ENCODE measurements around the gene CACNA1I. TPM values are rescaled to one million over a fixed set of nuclear protein-coding genes. Genes with fewer than 3 reads are reported as not detected.

CACNA1I gene
- total and polyA plus RNA-seq, 2 of the 8 experiments (the other 6 are each of a cell fraction or from before 2014, with no cell fraction given), result 0.77 to 1.2 TPM

DNA sequence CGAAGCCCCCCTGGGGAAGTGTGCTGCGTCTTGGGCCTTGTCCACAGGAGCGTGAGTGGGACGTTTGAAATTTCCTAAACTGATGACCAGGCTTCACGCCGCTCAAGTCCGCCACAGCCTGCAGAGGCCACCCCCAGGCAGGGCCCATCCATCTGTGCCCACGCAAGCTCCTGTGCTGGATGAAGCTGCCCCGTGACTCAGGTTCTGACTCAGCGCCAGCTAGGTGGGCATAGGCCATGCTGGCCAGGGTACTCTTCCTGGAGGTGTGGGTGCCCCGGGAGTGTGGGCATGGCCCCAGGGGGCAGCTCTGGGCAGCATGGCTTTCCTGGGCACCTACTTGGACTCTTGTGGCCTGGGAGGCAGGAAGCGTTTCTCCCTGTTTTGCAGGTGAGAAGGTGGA is 134.8 kb downstream of the CACNA1I start:
- peaks cover 0 to 2% (median 0%) of the 10 kb centered on the region in 4 experiments; a peak in 2 of 8 replicates for H3K36me3 ChIP-seq (ENCODE audit: control insufficient read depth in 2 of 4, insufficient read depth in 4 of 4, low read length in 3 of 4)
- no peak overlapping the region for H2BK120ac ChIP-seq (replicated peaks; ENCODE audit: low read depth, low read length)
- no peak for FAIRE-seq
- no peak for TF ChIP-seq HDAC6 (IDR thresholded peaks at IDR 0.05; ENCODE audit: low read depth, low read length)
- no peak for TF ChIP-seq ZNF274 (IDR thresholded peaks at IDR 0.05; ENCODE audit: borderline replicate concordance, extremely low read depth, low read length)
- no peak for TF ChIP-seq CBX5 (IDR thresholded peaks at IDR 0.05; ENCODE audit: low read depth, low read length)
- TF ChIP-seq, protein P1, sequence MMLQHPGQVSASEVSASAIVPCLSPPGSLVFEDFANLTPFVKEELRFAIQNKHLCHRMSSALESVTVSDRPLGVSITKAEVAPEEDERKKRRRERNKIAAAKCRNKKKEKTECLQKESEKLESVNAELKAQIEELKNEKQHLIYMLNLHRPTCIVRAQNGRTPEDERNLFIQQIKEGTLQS (IDR thresholded peaks at IDR 0.05; ENCODE audit: insufficient read depth, low read depth, low read length), result no peak
- TF ChIP-seq SIN3A (conservative IDR thresholded peaks at IDR 0.05 in 1 of 2, IDR thresholded peaks at IDR 0.05 in 1 of 2; ENCODE audit: low read depth in 1 of 2, low read length in 2 of 2), result no peak
- TF ChIP-seq CBX8 (IDR thresholded peaks at IDR 0.05; ENCODE audit: borderline replicate concordance, low read depth, low read length), result no peak
- no peak for TF ChIP-seq JUND (IDR thresholded peaks at IDR 0.05; ENCODE audit: low read length)
- no peak for TF ChIP-seq KDM4A (IDR thresholded peaks at IDR 0.05; ENCODE audit: low read depth, low read length, severe bottlenecking)
- no peak for TF ChIP-seq EGR1 (IDR thresholded peaks at IDR 0.05; ENCODE audit: borderline replicate concordance, low read depth, low read length)
- TF ChIP-seq HDAC2 (IDR thresholded peaks at IDR 0.05; ENCODE audit: borderline replicate concordance in 1 of 2, low read depth in 2 of 2, low read length in 2 of 2), result no peak
- no peak for TF ChIP-seq POLR2AphosphoS5 (IDR thresholded peaks at IDR 0.05; ENCODE audit: low read depth, low read length)
- no peak for TF ChIP-seq RAD21 (IDR thresholded peaks at IDR 0.05 in 1 of 2, conservative IDR thresholded peaks at IDR 0.05 in 1 of 2; ENCODE audit: low read depth in 2 of 2, low read length in 2 of 2)
- no peak overlapping the region for H3K9ac ChIP-seq (replicated peaks in 1 of 4; ENCODE audit: extremely low read depth in 1 of 4, low read depth in 3 of 4, low read length in 3 of 4)
- no peaks in the 10 kb centered on the region for H3K23me2 ChIP-seq (ENCODE audit: low read depth, low read length)
- no peak overlapping the region for H3K14ac ChIP-seq (ENCODE audit: insufficient read length)
- no peak overlapping the region for H3K4me2 ChIP-seq (ENCODE audit: insufficient read depth in 1 of 2, low read depth in 2 of 2, low read length in 2 of 2)
- H2BK5ac ChIP-seq (ENCODE audit: low read depth, low read length), result no peak overlapping the region
- H3K79me2 ChIP-seq (ENCODE audit: control insufficient read depth in 1 of 2, insufficient read depth in 2 of 2, low read length in 2 of 2), result no peaks in the 10 kb centered on the region
- peak overlapping the region; percentile 70 for H4K91ac ChIP-seq (replicated peaks; ENCODE audit: insufficient read length, low read length)
- H3K27me3 ChIP-seq (replicated peaks in 1 of 4; ENCODE audit: control insufficient read depth in 3 of 4, extremely low read depth in 1 of 4, insufficient read depth in 3 of 4, low read length in 3 of 4), result no peaks in the 10 kb centered on the region; a peak in 1 of 7 replicates
- CTCF ChIA-PET (ENCODE audit: partially characterized antibody), result interaction anchor here (0.6 to 1.5 kb wide), 3 partner anchors 56 to 790 kb away, joined by 3 to 5 read pairs (median 4); no protein-coding TSS in a partner anchor
- no peak overlapping the region for H2BK20ac ChIP-seq (ENCODE audit: low read length)
- peaks cover 0 to 6% (median 3%) of the 10 kb centered on the region in 4 experiments; a peak in 3 of 7 replicates for H3K4me1 ChIP-seq (replicated peaks in 1 of 4; ENCODE audit: control insufficient read depth in 3 of 4, insufficient read depth in 4 of 4, low read length in 3 of 4)
- no peaks in the 10 kb centered on the region for H3K79me1 ChIP-seq (ENCODE audit: low read depth, low read length)
- no peak overlapping the region for H2BK15ac ChIP-seq (ENCODE audit: low read length)
- WGBS, 2 experiments (ENCODE audit: extremely low coverage in 1 of 2, insufficient coverage in 1 of 2, insufficient read length in 1 of 2, insufficient replicate concordance in 2 of 2, low coverage in 1 of 2, low lambda C conversion rate in 2 of 2, missing lambda C conversion rate in 1 of 2), result 94% methylated on average over 11 of the region's 12 CpGs; no CpG with 5 or more reads in 1 of the 2 experiments
- no peak overlapping the region for H3K23ac ChIP-seq (ENCODE audit: insufficient read length)
- DNase-seq (ENCODE audit: low read depth in 1 of 2, low spot score in 2 of 2), result no peak
- no peak overlapping the region for H3K4ac ChIP-seq (replicated peaks; ENCODE audit: insufficient read length, low read depth, low read length)
- H4K20me1 ChIP-seq (replicated peaks in 1 of 2; ENCODE audit: control insufficient read depth in 1 of 2, insufficient read depth in 2 of 2, low read length in 2 of 2), result no peaks in the 10 kb centered on the region
- H3K4me3 ChIP-seq (ENCODE audit: extremely low read depth in 1 of 4, insufficient read depth in 2 of 4, low read depth in 3 of 4, low read length in 4 of 4), result no peak overlapping the region
- no peak overlapping the region for H3K27ac ChIP-seq (ENCODE audit: low read depth, low read length)
- H3K9me3 ChIP-seq (ENCODE audit: insufficient read depth in 2 of 2, low read depth in 1 of 2, low read length in 1 of 2), result no peaks in the 10 kb centered on the region
- H3K56ac ChIP-seq (replicated peaks; ENCODE audit: insufficient read length, low read depth, low read length), result no peak overlapping the region
- H3K18ac ChIP-seq (ENCODE audit: extremely low read depth, low read length), result no peak overlapping the region
- no peak overlapping the region; the same call in 1 of the 2 replicates for H4K8ac ChIP-seq (ENCODE audit: extremely low read depth, insufficient read depth, low read length)
- H2AK5ac ChIP-seq (ENCODE audit: low read depth, low read length), result no peak overlapping the region
- no peak overlapping the region for H4K5ac ChIP-seq (ENCODE audit: insufficient read length, low read depth, low read length)
- POLR2A ChIA-PET (ENCODE audit: partially characterized antibody), result no interaction called here
- H2AFZ ChIP-seq (ENCODE audit: low read length), result no peak overlapping the region
- no peak overlapping the region for H2BK12ac ChIP-seq (ENCODE audit: low read depth, low read length)
